GM19043 (cell line): ENCODE measurements around the gene VMP1.
"Not testable (repeated sequence)": the region's sequence is repeated elsewhere in the genome, so short reads cannot be mapped to it uniquely, and the experiment has no call there.

Experiments
- ATAC-seq: cut with Tn5 transposase; IDR thresholded peaks from one replicate; pipeline ENCODE4 v1.9.1; 2021; ENCODE audit warnings: low read depth; ENCODE audit not compliant: unreplicated experiment

Gene VMP1

GRCh38 chr17:59802160-59802559 is 94.7 kb downstream of the VMP1 start:
- ATAC-seq: no peak

- ATAC-seq: no peak
Observed at GRCh38 chr17:59804901-59805465, 97.5 kb downstream of the VMP1 start.

GRCh38 chr17:59806322-59806721 is 98.9 kb downstream of the VMP1 start:
- ATAC-seq: not testable (repeated sequence)

- no peak for ATAC-seq
Observed at GRCh38 chr17:59807892-59808509, 100.5 kb downstream of the VMP1 start.

GRCh38 chr17:59810894-59811153 is 103.4 kb downstream of the VMP1 start:
- ATAC-seq: no peak

GRCh38 chr17:59811209-59811608 is 103.8 kb downstream of the VMP1 start:
- ATAC-seq: no peak

- ATAC-seq: no peak
Observed at GRCh38 chr17:59812139-59812538, 104.7 kb downstream of the VMP1 start.

- ATAC-seq: no peak
Observed at GRCh38 chr17:59814276-59814675, 106.8 kb downstream of the VMP1 start.

- ATAC-seq: no peak
Observed at GRCh38 chr17:59814685-59815084, 107.2 kb downstream of the VMP1 start.

GRCh38 chr17:59815965-59816364 is 108.5 kb downstream of the VMP1 start:
- no peak for ATAC-seq

GRCh38 chr17:59825533-59826322 is 118.3 kb downstream of the VMP1 start:
- no peak for ATAC-seq

- ATAC-seq: no peak
Observed at GRCh38 chr17:59826706-59827453, 119.4 kb downstream of the VMP1 start.

- no peak for ATAC-seq
Observed at GRCh38 chr17:59827721-59828477, 120.4 kb downstream of the VMP1 start.

- ATAC-seq: no peak
Observed at GRCh38 chr17:59828478-59828760, 121.0 kb downstream of the VMP1 start.

GRCh38 chr17:59828819-59829216 is 121.4 kb downstream of the VMP1 start:
- not testable (repeated sequence) for ATAC-seq

GRCh38 chr17:59829217-59830006 is 122.0 kb downstream of the VMP1 start:
- ATAC-seq: peak; percentile 68

- no peak for ATAC-seq
Observed at GRCh38 chr17:59830007-59830630, 122.7 kb downstream of the VMP1 start.

- no peak for ATAC-seq
Observed at GRCh38 chr17:59830846-59831486, 123.5 kb downstream of the VMP1 start.

GRCh38 chr17:59832883-59833379 is 125.5 kb downstream of the VMP1 start:
- no peak for ATAC-seq
